A549 (cell line): ENCODE data around the gene TSPO. TPM values are rescaled to one million over a fixed set of nuclear protein-coding genes. Genes with fewer than 3 reads are reported as not detected.

Experiments used
- ATAC-seq, 2 experiments: fragments of 200-7000 bp in 1 of 2; fragments of >200 bp in 1 of 2; cut with Nextera tagmentation in 1 of 2; cut with Tn5 transposase in 1 of 2; 3 replicates each; pipeline versions ENCODE4 v1.8.0 to v1.9.1; 2018 to 2020; ENCODE audit warnings: mild to moderate bottlenecking in 1 of 2, moderate library complexity in 1 of 2
- CTCF ChIA-PET: fragments of 300-600 bp; sonication (Branson Sonifier 250); formaldehyde crosslinking; extraction: SDS; loops from one replicate; lab custom pipeline; 2021; ENCODE audit warnings: antibody characterized with exemption, inconsistent platforms; lab: Yijun Ruan, JAX
- POLR2A ChIA-PET: fragments of 350-600 bp; formaldehyde crosslinking; extraction: SDS; loops from one replicate; lab custom pipeline; 2021; ENCODE audit warnings: antibody characterized with exemption, inconsistent platforms; lab: Yijun Ruan, JAX
- DNase-seq, 2 experiments: peaks; one replicate each; pipeline versions ENCODE4 v3.0.0 to v3.0.0-alpha.2; 2011 to 2016; ENCODE audit warnings: low read depth in 1 of 2, low spot score in 1 of 2
- FAIRE-seq: peaks from 2 replicates; lab custom pipeline; 2011; peaks lifted over from hg19 to GRCh38; lab: Jason Lieb, UNC
- H3K27ac ChIP-seq, 2 experiments: fragments of >200 bp; sonication (Bioruptor Twin); formaldehyde crosslinking; 3 replicates each; pipeline ENCODE4 v1.5.1; 2016 to 2017
- H3K4me1 ChIP-seq: fragments of >200 bp; sonication (Bioruptor Twin); formaldehyde crosslinking; 3 replicates; pipeline ENCODE4 v1.6.1; 2016
- H3K4me2 ChIP-seq: fragments of >200 bp; sonication (Bioruptor Twin); formaldehyde crosslinking; 3 replicates; pipeline ENCODE4 v1.6.1; 2016
- H3K4me3 ChIP-seq: fragments of >200 bp; sonication (Bioruptor Twin); formaldehyde crosslinking; 3 replicates; pipeline ENCODE4 v1.5.1; 2016
- H3K9me3 ChIP-seq: fragments of >200 bp; sonication (Bioruptor Twin); formaldehyde crosslinking; 3 replicates; pipeline ENCODE4 v1.6.1; 2016
- BCL3 ChIP-seq: fragments of >200 bp; sonication (Bioruptor Twin); formaldehyde crosslinking; IDR thresholded peaks from 3 replicates; pipeline ENCODE4 v1.6.1; 2016
- BHLHE40 ChIP-seq: IDR thresholded peaks from 2 replicates; pipeline ENCODE4 v1.6.1; 2012; ENCODE audit warnings: low read depth, low read length, inconsistent platforms
- CBX2 ChIP-seq: fragments of 200-600 bp; sonication (generic); IDR thresholded peaks from 2 replicates; pipeline ENCODE4 v1.6.1; 2016; ENCODE audit warnings: low read depth, mild to moderate bottlenecking, borderline replicate concordance
- EHF ChIP-seq: fragments of 250-450 bp; sonication (Bioruptor Pico); IDR thresholded peaks from 2 replicates; pipeline ENCODE4 v1.5.0; 2020; ENCODE audit warnings: mild to moderate bottlenecking
- EHMT2 ChIP-seq: fragments of 200-600 bp; sonication (generic); IDR thresholded peaks from 2 replicates; pipeline ENCODE4 v1.6.1; 2016; ENCODE audit warnings: antibody characterized with exemption, low read depth, mild to moderate bottlenecking, moderate library complexity
- FOSL2 ChIP-seq, 2 experiments: fragments of 450-650 bp in 1 of 2; fragments of >200 bp in 1 of 2; sonication (Bioruptor Twin) in 1 of 2; formaldehyde crosslinking; IDR thresholded peaks; 2 replicates each; pipeline versions ENCODE4 v1.5.0 to v1.6.1; 2016 to 2020; ENCODE audit warnings: mild to moderate bottlenecking in 1 of 2, moderate library complexity in 1 of 2
- FOXS1 ChIP-seq: fragments of 250-450 bp; sonication (Bioruptor Pico); IDR thresholded peaks from 2 replicates; pipeline ENCODE4 v1.5.0; 2020; ENCODE audit warnings: mild to moderate bottlenecking, moderate library complexity
- GATA3 ChIP-seq: IDR thresholded peaks from 2 replicates; pipeline ENCODE4 v1.6.1; 2012; ENCODE audit warnings: borderline replicate concordance
- HOXB5 ChIP-seq: fragments of 250-450 bp; sonication (Bioruptor Pico); IDR thresholded peaks from 2 replicates; pipeline ENCODE4 v1.5.0; 2020; ENCODE audit warnings: mild to moderate bottlenecking, moderate library complexity
- JUNB ChIP-seq: fragments of >200 bp; sonication (Bioruptor Twin); formaldehyde crosslinking; IDR thresholded peaks from 2 replicates; pipeline ENCODE4 v1.6.1; 2016
- MYC ChIP-seq: IDR thresholded peaks from 2 replicates; pipeline ENCODE4 v1.6.1; 2012; ENCODE audit warnings: mild to moderate bottlenecking, inconsistent platforms, low read length, improper control_type of control experiment, borderline replicate concordance
- NFE2L2 ChIP-seq: fragments of 150-350 bp; conservative IDR thresholded peaks from 2 replicates; pipeline ENCODE4 v1.6.1; 2014; ENCODE audit warnings: low read length
- NPAS2 ChIP-seq: fragments of 250-450 bp; sonication (Bioruptor Pico); IDR thresholded peaks from 2 replicates; pipeline ENCODE4 v1.8.0; 2022; ENCODE audit warnings: mild to moderate bottlenecking, moderate library complexity, borderline replicate concordance
- NR3C1 ChIP-seq: fragments of >200 bp; sonication (Bioruptor Twin); formaldehyde crosslinking; IDR thresholded peaks from 3 replicates; pipeline ENCODE4 v1.6.1; 2017
- PHF8 ChIP-seq: fragments of 200-600 bp; sonication (generic); IDR thresholded peaks from 2 replicates; pipeline ENCODE4 v1.6.1; 2016; ENCODE audit warnings: low read depth, mild to moderate bottlenecking, antibody characterized with exemption, moderate library complexity, borderline replicate concordance
- POLR2A ChIP-seq: IDR thresholded peaks from 2 replicates; pipeline ENCODE4 v1.6.1; 2012; ENCODE audit warnings: mild to moderate bottlenecking, low read length
- POLR2AphosphoS2 ChIP-seq: conservative IDR thresholded peaks from 2 replicates; pipeline ENCODE4 v1.6.1; 2012; ENCODE audit warnings: low read length, improper control_type of control experiment, inconsistent platforms
- RAD21 ChIP-seq, 2 experiments: fragments of >200 bp in 1 of 2; sonication (Bioruptor Twin) in 1 of 2; formaldehyde crosslinking in 1 of 2; IDR thresholded peaks in 1 of 2; conservative IDR thresholded peaks in 1 of 2; 2 replicates in 1 of 2; 3 replicates in 1 of 2; pipeline ENCODE4 v1.6.1; 2012 to 2018; ENCODE audit warnings: inconsistent platforms in 1 of 2
- RARB ChIP-seq: fragments of 250-450 bp; sonication (Bioruptor Pico); IDR thresholded peaks from 2 replicates; pipeline ENCODE4 v1.8.0; 2021; ENCODE audit warnings: mild to moderate bottlenecking, moderate library complexity
- RCOR1 ChIP-seq: fragments of 150-350 bp; IDR thresholded peaks from 2 replicates; pipeline ENCODE4 v1.6.1; 2014; ENCODE audit warnings: antibody characterized with exemption, low read length, low read depth
- SREBF2 ChIP-seq: fragments of 450-650 bp; IDR thresholded peaks from 2 replicates; pipeline ENCODE4 v1.6.1; 2014; ENCODE audit warnings: mild to moderate bottlenecking, moderate library complexity
- TFCP2L1 ChIP-seq: fragments of 250-450 bp; sonication (Bioruptor Pico); IDR thresholded peaks from 2 replicates; pipeline ENCODE4 v1.5.0; 2021; ENCODE audit warnings: mild to moderate bottlenecking
- ZC3H11A ChIP-seq: fragments of 450-650 bp; IDR thresholded peaks from 2 replicates; pipeline ENCODE4 v1.6.1; 2014; ENCODE audit warnings: antibody characterized with exemption, mild to moderate bottlenecking
- WGBS: methylation state at CpG from one replicate; pipeline ENCODE4 v1.1.6; 2017; ENCODE audit errors: missing lambda C conversion rate; 5-methylcytosine and 5-hydroxymethylcytosine counted together
- polyA plus RNA-seq, 4 experiments: library from polyadenylated mRNA; depleted of rRNA in 3 of 4; stranded (reverse); fragments of >200 nt; fragmentation: RNase III in 1 of 4; extraction: RNeasy Plus Mini Kit Qiagen cat#74134 plus additional on column Dnase treatment in 1 of 4; gene quantifications; 2 replicates in 3 of 4; 3 replicates in 1 of 4; pipeline ENCODE4 v1.2.3, GENCODE V29; 2011 to 2017
- TF ChIP-seq, protein P1 (sequence below): fragments of >200 bp; sonication (Bioruptor Twin); formaldehyde crosslinking; IDR thresholded peaks from 2 replicates; pipeline ENCODE4 v1.6.1; 2016
- TF ChIP-seq, protein P2 (sequence below): fragments of >200 bp; sonication (Bioruptor Twin); formaldehyde crosslinking; IDR thresholded peaks from 3 replicates; pipeline ENCODE4 v1.5.1; 2016
- TF ChIP-seq, protein P3 (sequence below): fragments of 200-600 bp; sonication (generic); IDR thresholded peaks from 2 replicates; pipeline ENCODE4 v1.6.1; 2016; ENCODE audit warnings: antibody characterized with exemption, mild to moderate bottlenecking, moderate library complexity
- TF ChIP-seq, protein P4 (sequence below): IDR thresholded peaks from 2 replicates; pipeline ENCODE4 v1.6.1; 2012

TSPO gene
- polyA plus RNA-seq, 2 of the 4 experiments (the other 2 are of a cell fraction), result 43.2 to 94.4 TPM

DNA sequence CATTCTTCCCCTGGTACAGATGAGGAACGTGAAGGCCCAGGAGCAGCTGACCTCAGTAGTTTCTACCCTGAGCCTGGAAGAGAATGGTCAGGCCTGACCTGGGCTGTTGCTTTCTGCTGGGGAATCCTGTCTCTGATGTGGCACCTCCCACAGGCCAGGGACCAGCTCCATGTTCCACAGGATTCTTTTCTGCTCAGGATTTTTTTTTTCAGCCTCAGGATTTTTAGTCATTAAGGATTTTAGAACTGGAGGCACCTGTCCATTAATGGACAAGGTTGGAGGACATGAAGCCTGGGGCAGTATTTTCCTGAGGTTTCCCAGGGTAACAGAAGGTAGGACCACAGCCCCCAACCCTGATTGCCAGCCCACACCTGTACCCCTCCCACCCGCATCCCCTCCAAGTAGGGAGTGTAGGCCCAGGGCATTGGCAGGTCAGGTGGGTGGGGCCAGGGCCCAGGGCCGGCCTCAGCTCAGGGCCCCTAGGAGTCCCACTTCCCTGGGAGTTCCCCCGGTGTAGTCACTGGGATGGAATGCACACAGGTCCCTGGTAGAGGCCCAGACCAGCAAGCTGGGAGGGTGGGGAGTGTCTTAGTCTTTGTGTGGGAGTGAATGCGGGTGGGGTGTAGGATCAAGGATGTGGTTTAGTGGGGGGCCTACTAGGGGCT lies 24.7 kb upstream of the TSPO start:
- ChIA-PET POLR2A (no interaction called here), CTCF (interaction anchor here (0.9 to 2.5 kb wide), 4 partner anchors 9 to 259 kb away, joined by 3 to 11 read pairs (median 5); no protein-coding TSS in a partner anchor)
- FAIRE-seq (no peak), DNase-seq (peak; percentile 56 to 85), ATAC-seq (peak; percentile 69 to 88; a peak in 4 of 6 replicates)
- Histone ChIP-seq H3K4me2 (peak overlapping the region; percentile 66), H3K9me3 (no peaks in the 10 kb centered on the region), H3K27ac (peak overlapping the region in 1 of 2 experiments; percentile 80; a peak in 3 of 6 replicates), H3K4me1 (peaks cover 22% of the 10 kb centered on the region), H3K4me3 (no peak overlapping the region)
- 0% methylated on average over 1 of the region's 5 CpGs for WGBS
- TF ChIP-seq, protein P1, sequence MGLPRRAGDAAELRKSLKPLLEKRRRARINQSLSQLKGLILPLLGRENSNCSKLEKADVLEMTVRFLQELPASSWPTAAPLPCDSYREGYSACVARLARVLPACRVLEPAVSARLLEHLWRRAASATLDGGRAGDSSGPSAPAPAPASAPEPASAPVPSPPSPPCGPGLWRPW, result no peak
- TF ChIP-seq FOSL2 (IDR thresholded peaks at IDR 0.05) (no peak), FOSL2 (CRISPR knock-in tag; IDR thresholded peaks at IDR 0.05) (no peak), EHF (CRISPR knock-in tag) (no peak), POLR2AphosphoS2 (no peak), ZC3H11A (no peak), TFCP2L1 (CRISPR knock-in tag) (no peak), POLR2A (no peak), HOXB5 (CRISPR knock-in tag) (no peak), NFE2L2 (no peak), MYC (no peak), NR3C1 (no peak), SREBF2 (no peak)

DNA sequence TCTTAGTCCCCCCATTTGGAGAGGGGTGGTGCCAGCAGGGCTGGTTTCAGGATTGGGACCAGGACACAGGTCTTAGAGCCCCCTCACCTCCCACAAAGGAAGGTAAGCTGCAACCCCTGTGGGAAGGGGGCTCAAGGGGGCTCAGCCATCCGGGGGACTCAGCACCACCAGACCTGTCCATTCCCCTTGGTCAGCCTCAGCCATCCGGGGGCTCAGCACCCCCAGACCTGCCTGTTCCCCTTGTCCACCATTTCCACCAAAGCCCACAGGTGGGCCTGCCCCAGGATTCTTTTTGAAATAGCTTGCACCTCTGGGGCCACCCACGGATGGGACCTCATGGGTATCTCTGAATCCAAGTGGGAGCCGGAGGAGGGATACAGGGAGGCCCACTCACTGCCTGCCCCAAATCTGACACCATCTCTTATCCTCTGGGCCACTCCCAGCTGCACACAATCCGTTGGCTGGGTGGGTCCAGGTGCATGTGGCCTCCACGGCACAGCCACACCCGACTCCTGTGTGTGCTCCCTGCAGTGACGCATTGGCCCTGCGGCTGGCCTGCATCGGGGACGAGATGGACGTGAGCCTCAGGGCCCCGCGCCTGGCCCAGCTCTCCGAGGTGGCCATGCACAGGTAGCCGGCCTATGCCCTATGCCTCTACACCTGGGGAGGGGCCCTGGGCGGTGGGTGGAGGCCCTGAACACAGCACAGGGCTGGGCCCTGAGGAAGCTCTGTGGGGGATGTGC lies 24.0 kb upstream of the TSPO start:
- H3K4me2 ChIP-seq, result peak overlapping the region; percentile 66
- ATAC-seq (peak; percentile 14 to 25; a peak in 3 of 6 replicates), DNase-seq (no peak), FAIRE-seq (no peak)
- H3K4me3 ChIP-seq, result no peak overlapping the region
- peak overlapping the region in 1 of 2 experiments; percentile 80; a peak in 3 of 6 replicates for H3K27ac ChIP-seq
- CTCF ChIA-PET, result interaction anchor here (0.6 to 2.5 kb wide), 5 partner anchors 8 to 260 kb away, joined by 3 to 11 read pairs (median 3); no protein-coding TSS in a partner anchor
- WGBS, result 53% methylated on average over 3 of the region's 17 CpGs
- H3K4me1 ChIP-seq, result peaks cover 22% of the 10 kb centered on the region
- POLR2A ChIA-PET, result interaction anchor here (0.6 to 0.9 kb wide), 2 partner anchors 24 to 1442 kb away, joined by 4 to 6 read pairs; partner anchors contain the start of gene TSPO
- no peaks in the 10 kb centered on the region for H3K9me3 ChIP-seq
- TF ChIP-seq BCL3, result no peak
- no peak for TF ChIP-seq GATA3
- no peak for TF ChIP-seq PHF8
- no peak for TF ChIP-seq CBX2
- TF ChIP-seq TFCP2L1 (CRISPR knock-in tag), result no peak
- TF ChIP-seq, protein P2, sequence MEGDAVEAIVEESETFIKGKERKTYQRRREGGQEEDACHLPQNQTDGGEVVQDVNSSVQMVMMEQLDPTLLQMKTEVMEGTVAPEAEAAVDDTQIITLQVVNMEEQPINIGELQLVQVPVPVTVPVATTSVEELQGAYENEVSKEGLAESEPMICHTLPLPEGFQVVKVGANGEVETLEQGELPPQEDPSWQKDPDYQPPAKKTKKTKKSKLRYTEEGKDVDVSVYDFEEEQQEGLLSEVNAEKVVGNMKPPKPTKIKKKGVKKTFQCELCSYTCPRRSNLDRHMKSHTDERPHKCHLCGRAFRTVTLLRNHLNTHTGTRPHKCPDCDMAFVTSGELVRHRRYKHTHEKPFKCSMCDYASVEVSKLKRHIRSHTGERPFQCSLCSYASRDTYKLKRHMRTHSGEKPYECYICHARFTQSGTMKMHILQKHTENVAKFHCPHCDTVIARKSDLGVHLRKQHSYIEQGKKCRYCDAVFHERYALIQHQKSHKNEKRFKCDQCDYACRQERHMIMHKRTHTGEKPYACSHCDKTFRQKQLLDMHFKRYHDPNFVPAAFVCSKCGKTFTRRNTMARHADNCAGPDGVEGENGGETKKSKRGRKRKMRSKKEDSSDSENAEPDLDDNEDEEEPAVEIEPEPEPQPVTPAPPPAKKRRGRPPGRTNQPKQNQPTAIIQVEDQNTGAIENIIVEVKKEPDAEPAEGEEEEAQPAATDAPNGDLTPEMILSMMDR, result no peak
- TF ChIP-seq, protein P1, result no peak
- no peak for TF ChIP-seq NPAS2 (CRISPR knock-in tag)
- no peak for TF ChIP-seq POLR2A
- TF ChIP-seq HOXB5 (CRISPR knock-in tag), result no peak
- TF ChIP-seq, protein P3, sequence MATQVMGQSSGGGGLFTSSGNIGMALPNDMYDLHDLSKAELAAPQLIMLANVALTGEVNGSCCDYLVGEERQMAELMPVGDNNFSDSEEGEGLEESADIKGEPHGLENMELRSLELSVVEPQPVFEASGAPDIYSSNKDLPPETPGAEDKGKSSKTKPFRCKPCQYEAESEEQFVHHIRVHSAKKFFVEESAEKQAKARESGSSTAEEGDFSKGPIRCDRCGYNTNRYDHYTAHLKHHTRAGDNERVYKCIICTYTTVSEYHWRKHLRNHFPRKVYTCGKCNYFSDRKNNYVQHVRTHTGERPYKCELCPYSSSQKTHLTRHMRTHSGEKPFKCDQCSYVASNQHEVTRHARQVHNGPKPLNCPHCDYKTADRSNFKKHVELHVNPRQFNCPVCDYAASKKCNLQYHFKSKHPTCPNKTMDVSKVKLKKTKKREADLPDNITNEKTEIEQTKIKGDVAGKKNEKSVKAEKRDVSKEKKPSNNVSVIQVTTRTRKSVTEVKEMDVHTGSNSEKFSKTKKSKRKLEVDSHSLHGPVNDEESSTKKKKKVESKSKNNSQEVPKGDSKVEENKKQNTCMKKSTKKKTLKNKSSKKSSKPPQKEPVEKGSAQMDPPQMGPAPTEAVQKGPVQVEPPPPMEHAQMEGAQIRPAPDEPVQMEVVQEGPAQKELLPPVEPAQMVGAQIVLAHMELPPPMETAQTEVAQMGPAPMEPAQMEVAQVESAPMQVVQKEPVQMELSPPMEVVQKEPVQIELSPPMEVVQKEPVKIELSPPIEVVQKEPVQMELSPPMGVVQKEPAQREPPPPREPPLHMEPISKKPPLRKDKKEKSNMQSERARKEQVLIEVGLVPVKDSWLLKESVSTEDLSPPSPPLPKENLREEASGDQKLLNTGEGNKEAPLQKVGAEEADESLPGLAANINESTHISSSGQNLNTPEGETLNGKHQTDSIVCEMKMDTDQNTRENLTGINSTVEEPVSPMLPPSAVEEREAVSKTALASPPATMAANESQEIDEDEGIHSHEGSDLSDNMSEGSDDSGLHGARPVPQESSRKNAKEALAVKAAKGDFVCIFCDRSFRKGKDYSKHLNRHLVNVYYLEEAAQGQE, result no peak
- TF ChIP-seq RCOR1, result no peak
- no peak for TF ChIP-seq BHLHE40
- TF ChIP-seq, protein P4, sequence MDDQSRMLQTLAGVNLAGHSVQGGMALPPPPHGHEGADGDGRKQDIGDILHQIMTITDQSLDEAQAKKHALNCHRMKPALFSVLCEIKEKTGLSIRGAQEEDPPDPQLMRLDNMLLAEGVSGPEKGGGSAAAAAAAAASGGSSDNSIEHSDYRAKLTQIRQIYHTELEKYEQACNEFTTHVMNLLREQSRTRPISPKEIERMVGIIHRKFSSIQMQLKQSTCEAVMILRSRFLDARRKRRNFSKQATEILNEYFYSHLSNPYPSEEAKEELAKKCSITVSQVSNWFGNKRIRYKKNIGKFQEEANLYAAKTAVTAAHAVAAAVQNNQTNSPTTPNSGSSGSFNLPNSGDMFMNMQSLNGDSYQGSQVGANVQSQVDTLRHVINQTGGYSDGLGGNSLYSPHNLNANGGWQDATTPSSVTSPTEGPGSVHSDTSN, result no peak
- TF ChIP-seq RARB (CRISPR knock-in tag), result no peak
- no peak for TF ChIP-seq FOXS1 (CRISPR knock-in tag)
- no peak for TF ChIP-seq RAD21 (conservative IDR thresholded peaks at IDR 0.05 in 1 of 2, IDR thresholded peaks at IDR 0.05 in 1 of 2)
- no peak for TF ChIP-seq EHMT2
- no peak for TF ChIP-seq JUNB
